Tongue (tissue), 2 donors: ENCODE results near the gene GINM1. TPM values are rescaled to one million over a fixed set of nuclear protein-coding genes. Genes with fewer than 3 reads are reported as not detected.

Experiments
- DNase-seq: peaks from one replicate; pipeline ENCODE4 v3.0.0-alpha.2; 2015
- total RNA-seq: library from RNA; depleted of rRNA; stranded (reverse); fragments of >200 nt; gene quantifications from one replicate; pipeline ENCODE4 v1.2.3, GENCODE V29; 2014

Gene GINM1
- total RNA-seq: 56.1 TPM

GRCh38 chr6:149565527-149566409, at the start of gene GINM1:
TSS of gene GINM1 (plus strand) at chr6:149566375. CDS start at chr6:149566415, 40 bp downstream.
- peak; percentile 98 for DNase-seq

- no peak for DNase-seq
These were observed 36.5 kb upstream of the GINM1 start for GRCh38 chr6:149529650-149530049.

GRCh38 chr6:149534742-149535141, 31.4 kb upstream of the GINM1 start:
- no peak for DNase-seq

- DNase-seq: no peak
These were observed 25.0 kb upstream of the GINM1 start for GRCh38 chr6:149541139-149541538.

GRCh38 chr6:149544646-149545257, 21.4 kb upstream of the GINM1 start:
- no peak for DNase-seq

- peak; percentile 84 for DNase-seq
These were observed 20.9 kb upstream of the GINM1 start for GRCh38 chr6:149545258-149545753.

- DNase-seq: peak; percentile 98
These were observed 20.3 kb upstream of the GINM1 start, which contains the start of gene PPIL4 for GRCh38 chr6:149545754-149546471. TSS of gene PPIL4 (minus strand) at chr6:149546043. CDS start at chr6:149546005, 38 bp downstream.

GRCh38 chr6:149551920-149552319, 14.3 kb upstream of the GINM1 start:
- DNase-seq: no peak

- no peak for DNase-seq
These were observed 8.1 kb upstream of the GINM1 start for GRCh38 chr6:149558029-149558428.

GRCh38 chr6:149559389-149559788, 6.8 kb upstream of the GINM1 start:
- DNase-seq: no peak

GRCh38 chr6:149560736-149561135, 5.4 kb upstream of the GINM1 start:
- no peak for DNase-seq

GRCh38 chr6:149563203-149563927, 2.8 kb upstream of the GINM1 start:
- no peak for DNase-seq

- DNase-seq: no peak
These were observed 2.2 kb upstream of the GINM1 start for GRCh38 chr6:149563928-149564325.

- DNase-seq: peak; percentile 45
These were observed 427 bp downstream of the GINM1 start for GRCh38 chr6:149566410-149567193.

GRCh38 chr6:149567194-149567586, 1.0 kb downstream of the GINM1 start:
- DNase-seq: no peak

- DNase-seq: no peak
These were observed 1.9 kb downstream of the GINM1 start for GRCh38 chr6:149567945-149568585.

- no peak for DNase-seq
These were observed 14.7 kb downstream of the GINM1 start for GRCh38 chr6:149580880-149581279.

GRCh38 chr6:149581349-149581748, 15.2 kb downstream of the GINM1 start:
- DNase-seq: no peak

GRCh38 chr6:149586149-149586548, 20.0 kb downstream of the GINM1 start:
- DNase-seq: no peak

- no peak for DNase-seq
These were observed 26.8 kb downstream of the GINM1 start for GRCh38 chr6:149592983-149593382.

- no peak for DNase-seq
These were observed 27.2 kb downstream of the GINM1 start for GRCh38 chr6:149593408-149593807.
